Bronchial epithelial cell (primary cell): ENCODE results near the gene ABTB2. TPM values are rescaled to one million over a fixed set of nuclear protein-coding genes. Genes with fewer than 3 reads are reported as not detected.

Experiments
- DNase-seq: peaks from one replicate; pipeline ENCODE4 v3.0.0-alpha.2; 2010; ENCODE audit warnings: low read depth
- FAIRE-seq: peaks from 2 replicates; lab custom pipeline; 2011; peaks lifted over from hg19 to GRCh38; lab: Jason Lieb, UNC
- H3K27me3 ChIP-seq: 2 replicates; pipeline ENCODE4 v1.5.1; 2011; ENCODE audit warnings: low read length; ENCODE audit not compliant: control insufficient read depth, insufficient read depth
- H3K36me3 ChIP-seq: 2 replicates; pipeline ENCODE4 v1.5.1; 2011; ENCODE audit warnings: low read length; ENCODE audit not compliant: control insufficient read depth, insufficient read depth
- H3K4me3 ChIP-seq: 2 replicates; pipeline ENCODE4 v1.5.1; 2011; ENCODE audit warnings: mild to moderate bottlenecking, low read depth, low read length, control low read depth
- total RNA-seq: library from RNA; depleted of rRNA; stranded (reverse); fragments of >200 nt; gene quantifications from 2 replicates; pipeline ENCODE4 v1.2.1, GENCODE V29; 2014
- TF ChIP-seq, protein P1 (sequence below): IDR thresholded peaks from 2 replicates; pipeline ENCODE4 v1.5.1; 2011; ENCODE audit warnings: mild to moderate bottlenecking, moderate library complexity, low read length, control low read depth, inconsistent platforms; ENCODE audit not compliant: insufficient read depth, severe bottlenecking

ABTB2 gene
- total RNA-seq, 1 donor from 2014 or later = 0.53 TPM

DNA sequence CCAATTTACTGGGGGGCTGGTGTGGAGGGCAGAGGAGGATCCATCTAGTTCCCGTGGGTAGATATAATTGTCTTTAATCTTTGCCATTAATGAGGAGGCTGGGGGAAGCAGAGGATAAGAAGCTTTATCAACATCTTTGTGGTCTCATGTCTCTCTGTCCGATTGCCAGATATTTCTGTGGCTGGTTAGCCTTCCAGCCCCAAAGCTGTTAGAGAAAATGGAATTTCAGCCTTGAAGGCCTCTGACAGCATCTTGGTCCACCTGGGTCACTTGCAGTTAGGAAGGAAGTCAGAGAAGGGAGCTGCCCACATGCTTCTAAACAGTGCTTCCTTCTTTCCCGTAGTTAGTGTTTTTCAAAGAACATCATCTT is 56.9 kb downstream of the ABTB2 start:
- DNase-seq (no peak), FAIRE-seq (no peak)
- H3K27me3 ChIP-seq = no peaks in the 10 kb centered on the region
- H3K36me3 ChIP-seq = no peaks in the 10 kb centered on the region
- TF ChIP-seq, protein P1, sequence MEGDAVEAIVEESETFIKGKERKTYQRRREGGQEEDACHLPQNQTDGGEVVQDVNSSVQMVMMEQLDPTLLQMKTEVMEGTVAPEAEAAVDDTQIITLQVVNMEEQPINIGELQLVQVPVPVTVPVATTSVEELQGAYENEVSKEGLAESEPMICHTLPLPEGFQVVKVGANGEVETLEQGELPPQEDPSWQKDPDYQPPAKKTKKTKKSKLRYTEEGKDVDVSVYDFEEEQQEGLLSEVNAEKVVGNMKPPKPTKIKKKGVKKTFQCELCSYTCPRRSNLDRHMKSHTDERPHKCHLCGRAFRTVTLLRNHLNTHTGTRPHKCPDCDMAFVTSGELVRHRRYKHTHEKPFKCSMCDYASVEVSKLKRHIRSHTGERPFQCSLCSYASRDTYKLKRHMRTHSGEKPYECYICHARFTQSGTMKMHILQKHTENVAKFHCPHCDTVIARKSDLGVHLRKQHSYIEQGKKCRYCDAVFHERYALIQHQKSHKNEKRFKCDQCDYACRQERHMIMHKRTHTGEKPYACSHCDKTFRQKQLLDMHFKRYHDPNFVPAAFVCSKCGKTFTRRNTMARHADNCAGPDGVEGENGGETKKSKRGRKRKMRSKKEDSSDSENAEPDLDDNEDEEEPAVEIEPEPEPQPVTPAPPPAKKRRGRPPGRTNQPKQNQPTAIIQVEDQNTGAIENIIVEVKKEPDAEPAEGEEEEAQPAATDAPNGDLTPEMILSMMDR = no peak
- no peak overlapping the region for H3K4me3 ChIP-seq

DNA sequence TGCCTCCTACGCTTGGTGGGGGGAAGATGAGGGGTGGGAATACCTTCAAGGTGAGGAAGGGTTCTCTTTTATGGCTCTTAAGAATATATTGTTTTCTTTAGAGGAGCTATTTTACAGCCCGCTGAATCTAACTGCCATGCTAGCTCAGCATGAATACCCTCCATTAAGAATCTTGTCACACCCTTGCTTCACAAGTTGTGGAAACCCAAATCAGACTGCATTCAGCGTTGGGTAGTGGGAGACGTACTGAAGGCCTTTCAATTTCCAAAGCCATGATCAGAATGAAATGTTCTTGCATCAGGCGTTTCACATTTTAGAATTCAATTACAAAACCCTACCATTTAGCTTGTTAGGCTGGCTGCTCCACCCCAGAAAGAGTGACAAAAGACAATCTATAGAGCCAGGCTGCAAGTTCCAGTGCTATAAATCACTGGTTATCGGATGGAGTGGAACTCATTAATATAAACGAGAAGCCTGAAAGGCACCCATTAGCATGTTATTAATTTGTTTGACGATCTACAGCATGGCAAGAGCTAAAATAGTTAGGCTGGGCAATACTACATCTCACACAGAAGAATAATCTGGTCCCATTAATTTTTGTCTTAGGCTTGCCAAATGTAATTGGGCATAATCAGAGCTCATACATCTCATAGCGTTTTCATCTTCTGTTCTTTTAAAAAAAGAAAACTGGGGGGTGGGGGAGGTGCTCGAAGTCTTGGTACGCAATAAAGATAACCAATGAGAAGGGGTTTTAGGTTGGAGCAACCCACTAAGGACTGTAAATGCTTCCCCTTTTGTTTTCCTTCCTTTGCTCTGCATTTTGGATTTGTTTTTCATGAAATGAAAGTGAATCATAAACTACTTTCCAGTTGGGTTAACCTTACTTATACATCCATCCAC is 57.5 kb downstream of the ABTB2 start:
- no peak for FAIRE-seq
- H3K27me3 ChIP-seq = no peaks in the 10 kb centered on the region
- H3K4me3 ChIP-seq = no peak overlapping the region
- TF ChIP-seq, protein P1 = no peak
- no peak for DNase-seq
- no peaks in the 10 kb centered on the region for H3K36me3 ChIP-seq

DNA sequence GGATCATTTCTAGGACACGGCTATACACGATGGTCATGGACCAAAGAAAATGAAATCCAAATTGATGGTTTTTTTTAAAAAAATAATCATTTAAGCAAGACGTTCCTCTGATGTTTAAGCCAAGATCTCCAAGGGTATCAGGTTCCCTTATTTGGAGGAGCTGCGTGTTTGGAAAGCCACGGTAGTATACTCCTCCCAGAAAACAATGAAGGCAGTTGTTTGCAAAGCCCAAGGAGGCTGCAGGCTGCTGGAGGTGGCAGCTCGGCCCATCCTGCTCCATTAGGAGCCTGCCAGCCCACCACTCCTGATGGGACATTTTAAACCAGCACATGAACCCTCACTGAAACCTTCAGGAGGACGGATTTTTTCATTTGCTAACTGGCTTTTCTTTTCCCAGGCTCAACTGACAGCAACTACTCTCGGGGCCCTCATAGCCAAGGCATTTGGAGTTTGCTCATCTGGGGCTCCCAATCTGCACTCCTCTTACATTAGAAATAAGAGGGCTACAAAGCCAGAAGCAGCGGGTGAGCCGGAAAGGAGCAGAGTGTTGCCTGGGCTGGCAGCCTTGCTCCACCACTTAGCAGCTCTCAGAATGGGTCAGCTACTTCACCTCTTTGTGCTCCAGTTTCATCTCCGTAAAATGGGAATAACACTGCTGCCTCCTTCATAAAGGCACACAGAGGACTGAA is 58.4 kb downstream of the ABTB2 start:
- DNase-seq = no peak
- Histone ChIP-seq H3K27me3 (no peaks in the 10 kb centered on the region), H3K4me3 (no peak overlapping the region), H3K36me3 (no peaks in the 10 kb centered on the region)
- no peak for FAIRE-seq
- TF ChIP-seq, protein P1 = no peak

GRCh38 chr11:34298871-34299270 is 58.9 kb downstream of the ABTB2 start:
- H3K4me3 ChIP-seq = no peak overlapping the region
- H3K27me3 ChIP-seq = no peaks in the 10 kb centered on the region
- H3K36me3 ChIP-seq = no peaks in the 10 kb centered on the region
- FAIRE-seq = no peak
- TF ChIP-seq, protein P1 = no peak
- DNase-seq = no peak

GRCh38 chr11:34296412-34296811 is 61.4 kb downstream of the ABTB2 start:
- H3K4me3 ChIP-seq = no peak overlapping the region
- no peaks in the 10 kb centered on the region for H3K36me3 ChIP-seq
- no peaks in the 10 kb centered on the region for H3K27me3 ChIP-seq
- no peak for FAIRE-seq
- DNase-seq = no peak
- TF ChIP-seq, protein P1 = no peak
